ENCODE measurements around the gene GARNL3.

DNA sequence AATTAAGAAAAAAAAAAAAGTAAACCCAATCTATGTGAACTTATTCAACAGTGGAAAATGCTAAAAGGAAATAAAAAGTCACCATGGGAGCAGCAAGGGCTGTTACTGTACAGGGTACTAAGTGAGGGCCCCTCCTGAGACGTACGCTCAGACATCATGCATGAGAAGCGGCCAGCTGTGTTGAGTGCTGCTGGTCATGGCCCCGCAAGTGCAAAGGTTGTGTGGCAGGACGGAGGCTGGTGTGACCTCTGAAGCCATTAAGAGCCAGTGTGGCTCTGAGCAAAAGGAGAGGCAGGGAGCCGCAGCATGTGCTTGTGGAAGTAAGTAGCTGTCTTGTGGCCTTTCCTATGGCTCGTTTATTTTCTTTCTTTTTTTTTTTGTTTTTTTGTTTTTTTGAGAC is 156.5 kb downstream of the GARNL3 start:
- TF ChIP-seq, protein P1, sequence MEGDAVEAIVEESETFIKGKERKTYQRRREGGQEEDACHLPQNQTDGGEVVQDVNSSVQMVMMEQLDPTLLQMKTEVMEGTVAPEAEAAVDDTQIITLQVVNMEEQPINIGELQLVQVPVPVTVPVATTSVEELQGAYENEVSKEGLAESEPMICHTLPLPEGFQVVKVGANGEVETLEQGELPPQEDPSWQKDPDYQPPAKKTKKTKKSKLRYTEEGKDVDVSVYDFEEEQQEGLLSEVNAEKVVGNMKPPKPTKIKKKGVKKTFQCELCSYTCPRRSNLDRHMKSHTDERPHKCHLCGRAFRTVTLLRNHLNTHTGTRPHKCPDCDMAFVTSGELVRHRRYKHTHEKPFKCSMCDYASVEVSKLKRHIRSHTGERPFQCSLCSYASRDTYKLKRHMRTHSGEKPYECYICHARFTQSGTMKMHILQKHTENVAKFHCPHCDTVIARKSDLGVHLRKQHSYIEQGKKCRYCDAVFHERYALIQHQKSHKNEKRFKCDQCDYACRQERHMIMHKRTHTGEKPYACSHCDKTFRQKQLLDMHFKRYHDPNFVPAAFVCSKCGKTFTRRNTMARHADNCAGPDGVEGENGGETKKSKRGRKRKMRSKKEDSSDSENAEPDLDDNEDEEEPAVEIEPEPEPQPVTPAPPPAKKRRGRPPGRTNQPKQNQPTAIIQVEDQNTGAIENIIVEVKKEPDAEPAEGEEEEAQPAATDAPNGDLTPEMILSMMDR (IDR thresholded peaks at IDR 0.05) = no peak
- no peak for TF ChIP-seq POLR2A (IDR thresholded peaks at IDR 0.05)

Data from right lobe of liver (tissue), 4 donors.